Measurements from ENCODE around the gene RPGR.

The RPGR gene

DNA sequence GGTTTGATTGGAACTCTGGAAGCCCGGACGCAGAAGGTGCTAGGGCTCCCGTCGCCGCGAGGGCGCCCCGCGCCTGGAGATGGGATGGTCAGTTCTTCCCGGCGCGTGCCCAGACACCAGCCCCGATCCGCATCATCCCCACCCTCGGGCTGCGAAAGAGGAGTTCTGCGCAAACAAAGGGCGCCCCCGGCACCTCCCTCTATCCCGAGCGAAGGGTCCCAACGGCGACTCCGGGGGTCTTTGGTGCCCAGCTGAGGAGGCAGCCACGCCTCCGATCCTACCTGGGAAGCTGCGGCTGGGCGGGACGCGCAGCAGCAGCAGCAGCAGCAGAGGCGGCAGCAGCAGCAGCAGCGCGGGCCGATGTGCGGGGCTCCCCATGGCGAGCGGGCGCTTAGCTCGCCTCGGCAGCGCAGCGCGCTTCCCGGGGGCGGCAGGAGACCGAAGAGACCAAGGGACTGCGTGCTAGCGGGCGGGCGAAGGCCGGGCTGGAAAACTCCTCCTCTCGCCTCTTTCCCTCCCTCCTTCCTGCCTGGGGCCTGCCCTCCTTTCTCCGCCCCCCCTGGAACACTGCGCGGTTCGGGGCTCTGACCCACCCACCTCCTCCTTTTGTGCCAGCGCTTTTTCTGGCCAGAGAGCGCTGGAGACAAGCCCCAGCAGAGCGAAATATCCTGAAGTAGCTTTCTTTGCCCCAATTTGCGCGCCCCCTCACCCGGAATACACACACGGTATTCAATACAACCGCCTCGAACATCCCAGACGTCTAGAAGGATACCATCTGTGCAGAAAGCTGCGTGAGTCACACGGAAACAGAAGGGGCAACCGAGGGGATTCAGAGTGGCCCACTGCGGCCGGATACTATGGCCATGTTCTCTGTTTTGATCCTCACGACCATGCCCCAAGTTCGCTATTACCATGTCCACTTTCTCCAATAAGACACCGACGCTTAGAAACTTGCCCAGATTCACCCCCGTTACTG, 106.6 kb downstream of the RPGR start, which contains the start of gene SRPX:
SRPX (minus strand) TSS at position 457 of the 976 bp plus-strand sequence; CDS start at position 378, 79 bp downstream.
- ChIA-PET CTCF (interaction anchor here (0.9 to 2.9 kb wide), 5 partner anchors 9 to 107 kb away, joined by 3 to 12 read pairs (median 5); partner anchors contain the start of gene RPGR), POLR2A (no interaction called here)
- TF ChIP-seq, protein P1, sequence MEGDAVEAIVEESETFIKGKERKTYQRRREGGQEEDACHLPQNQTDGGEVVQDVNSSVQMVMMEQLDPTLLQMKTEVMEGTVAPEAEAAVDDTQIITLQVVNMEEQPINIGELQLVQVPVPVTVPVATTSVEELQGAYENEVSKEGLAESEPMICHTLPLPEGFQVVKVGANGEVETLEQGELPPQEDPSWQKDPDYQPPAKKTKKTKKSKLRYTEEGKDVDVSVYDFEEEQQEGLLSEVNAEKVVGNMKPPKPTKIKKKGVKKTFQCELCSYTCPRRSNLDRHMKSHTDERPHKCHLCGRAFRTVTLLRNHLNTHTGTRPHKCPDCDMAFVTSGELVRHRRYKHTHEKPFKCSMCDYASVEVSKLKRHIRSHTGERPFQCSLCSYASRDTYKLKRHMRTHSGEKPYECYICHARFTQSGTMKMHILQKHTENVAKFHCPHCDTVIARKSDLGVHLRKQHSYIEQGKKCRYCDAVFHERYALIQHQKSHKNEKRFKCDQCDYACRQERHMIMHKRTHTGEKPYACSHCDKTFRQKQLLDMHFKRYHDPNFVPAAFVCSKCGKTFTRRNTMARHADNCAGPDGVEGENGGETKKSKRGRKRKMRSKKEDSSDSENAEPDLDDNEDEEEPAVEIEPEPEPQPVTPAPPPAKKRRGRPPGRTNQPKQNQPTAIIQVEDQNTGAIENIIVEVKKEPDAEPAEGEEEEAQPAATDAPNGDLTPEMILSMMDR (IDR thresholded peaks at IDR 0.05; ENCODE audit: control extremely low read depth, extremely low read depth, low read depth, missing control alignments): no peak
- peak; percentile 7 for DNase-seq (ENCODE audit: extremely low spot score)

- ChIA-PET POLR2A (no interaction called here), CTCF (interaction anchor here (0.8 to 2.9 kb wide), 12 partner anchors 9 to 112 kb away, joined by 3 to 12 read pairs (median 4); partner anchors contain the start of gene RPGR)
- TF ChIP-seq, protein P1 (IDR thresholded peaks at IDR 0.05; ENCODE audit: control extremely low read depth, extremely low read depth, low read depth, missing control alignments): no peak
- peak; percentile 20 for DNase-seq (ENCODE audit: extremely low spot score)
These were observed 107.3 kb downstream of the RPGR start for GRCh38 chrX:38220024-38220414.
